Progenitor cell of endocrine pancreas (in vitro differentiated cells): ENCODE data around the gene ARL6IP4. TPM values are rescaled to one million over a fixed set of nuclear protein-coding genes. Genes with fewer than 3 reads are reported as not detected.

Source experiments
- DNase-seq: peaks from one replicate; pipeline ENCODE4 v3.0.0; 2021; ENCODE audit warnings: low spot score; ENCODE audit not compliant: unreplicated experiment
- H3K27ac Mint-ChIP-seq: 2 replicates; pipeline ENCODE4 v1.8.0; 2021; ENCODE audit warnings: mild to moderate bottlenecking, moderate library complexity, mixed read lengths
- H3K27me3 Mint-ChIP-seq: 2 replicates; pipeline ENCODE4 v1.8.0; 2021; ENCODE audit warnings: mixed read lengths
- H3K36me3 Mint-ChIP-seq: 2 replicates; pipeline ENCODE4 v1.8.0; 2022; ENCODE audit warnings: mixed read lengths; ENCODE audit not compliant: insufficient read depth
- H3K4me1 Mint-ChIP-seq: 2 replicates; pipeline ENCODE4 v1.8.0; 2021; ENCODE audit warnings: low read depth, mixed read lengths
- H3K4me3 Mint-ChIP-seq: 2 replicates; pipeline ENCODE4 v1.8.0; 2021; ENCODE audit warnings: low read depth, mild to moderate bottlenecking, moderate library complexity, mixed read lengths
- H3K9me3 Mint-ChIP-seq: 2 replicates; pipeline ENCODE4 v1.8.0; 2021; ENCODE audit warnings: low read depth, mixed read lengths
- CTCF ChIP-seq: fragments of 200-600 bp; sonication (generic); IDR thresholded peaks from one replicate; pipeline ENCODE4 v1.5.0; 2021; ENCODE audit warnings: antibody characterized with exemption, mild to moderate bottlenecking; ENCODE audit not compliant: unreplicated experiment
- total RNA-seq: library from RNA; stranded (reverse); gene quantifications from 2 replicates; pipeline ENCODE4 v1.2.1, GENCODE V29; 2021

Gene ARL6IP4
- total RNA-seq, 1 donor from 2014 or later, result 122 TPM

- TF ChIP-seq CTCF, result no peak
- Mint-ChIP-seq H3K27me3 (no peaks in the 10 kb centered on the region), H3K36me3 (no peaks in the 10 kb centered on the region), H3K9me3 (no peaks in the 10 kb centered on the region), H3K27ac (no peak overlapping the region), H3K4me3 (no peak overlapping the region), H3K4me1 (no peaks in the 10 kb centered on the region)
- no peak for DNase-seq
Observed at GRCh38 chr12:123001464-123001863, 21.0 kb downstream of the ARL6IP4 start.

GRCh38 chr12:123003257-123003656 is 22.8 kb downstream of the ARL6IP4 start:
- no peaks in the 10 kb centered on the region for H3K27me3 Mint-ChIP-seq
- TF ChIP-seq CTCF, result no peak
- H3K4me1 Mint-ChIP-seq, result no peaks in the 10 kb centered on the region
- DNase-seq, result no peak
- no peak overlapping the region for H3K27ac Mint-ChIP-seq
- no peaks in the 10 kb centered on the region for H3K36me3 Mint-ChIP-seq
- no peaks in the 10 kb centered on the region for H3K9me3 Mint-ChIP-seq
- H3K4me3 Mint-ChIP-seq, result no peak overlapping the region

GRCh38 chr12:123004287-123004686 is 23.8 kb downstream of the ARL6IP4 start:
- no peak for TF ChIP-seq CTCF
- Mint-ChIP-seq H3K27me3 (no peaks in the 10 kb centered on the region), H3K4me3 (no peak overlapping the region), H3K27ac (no peak overlapping the region), H3K9me3 (no peaks in the 10 kb centered on the region), H3K36me3 (no peaks in the 10 kb centered on the region), H3K4me1 (no peaks in the 10 kb centered on the region)
- DNase-seq, result no peak

GRCh38 chr12:123005081-123005626 is 24.7 kb downstream of the ARL6IP4 start:
- Mint-ChIP-seq H3K27me3 (no peaks in the 10 kb centered on the region), H3K4me1 (no peaks in the 10 kb centered on the region), H3K36me3 (no peaks in the 10 kb centered on the region), H3K27ac (no peak overlapping the region), H3K9me3 (no peaks in the 10 kb centered on the region), H3K4me3 (no peak overlapping the region)
- no peak for TF ChIP-seq CTCF
- DNase-seq, result no peak

- H3K36me3 Mint-ChIP-seq, result no peaks in the 10 kb centered on the region
- H3K4me3 Mint-ChIP-seq, result no peak overlapping the region
- no peak for TF ChIP-seq CTCF
- H3K27ac Mint-ChIP-seq, result no peak overlapping the region
- no peaks in the 10 kb centered on the region for H3K4me1 Mint-ChIP-seq
- DNase-seq, result no peak
- no peaks in the 10 kb centered on the region for H3K9me3 Mint-ChIP-seq
- H3K27me3 Mint-ChIP-seq, result no peaks in the 10 kb centered on the region
Observed at GRCh38 chr12:123006977-123007376, 26.5 kb downstream of the ARL6IP4 start.
